ENCODE data around the gene HS6ST1.
"Not testable (repeated sequence)": the region's sequence is repeated elsewhere in the genome, so short reads cannot be mapped to it uniquely, and the experiment has no call there.

The HS6ST1 gene

GRCh38 chr2:128269990-128270671 lies 48.5 kb downstream of the HS6ST1 start:
- ATAC-seq (replicated peaks), result no peak
- peaks cover 13 to 15% of the 10 kb centered on the region in 2 donors for H3K4me1 Mint-ChIP-seq (ENCODE audit: low read depth in 2 of 2)
- peak overlapping the region in 1 of 2 donors; percentile 67 for H3K27ac Mint-ChIP-seq
- peaks cover 3% of the 10 kb centered on the region for H3K36me3 Mint-ChIP-seq (ENCODE audit: insufficient read depth)
- H3K27me3 Mint-ChIP-seq, result no peaks in the 10 kb centered on the region
- no peaks in the 10 kb centered on the region for H3K9me3 Mint-ChIP-seq
- H3K4me3 Mint-ChIP-seq, result no peak overlapping the region
- DNase-seq, result no peak

GRCh38 chr2:128269063-128269989 lies 49.3 kb downstream of the HS6ST1 start:
- Mint-ChIP-seq H3K4me3 (no peak overlapping the region), H3K27ac (no peak overlapping the region)
- no peak for ATAC-seq (replicated peaks)

DNA sequence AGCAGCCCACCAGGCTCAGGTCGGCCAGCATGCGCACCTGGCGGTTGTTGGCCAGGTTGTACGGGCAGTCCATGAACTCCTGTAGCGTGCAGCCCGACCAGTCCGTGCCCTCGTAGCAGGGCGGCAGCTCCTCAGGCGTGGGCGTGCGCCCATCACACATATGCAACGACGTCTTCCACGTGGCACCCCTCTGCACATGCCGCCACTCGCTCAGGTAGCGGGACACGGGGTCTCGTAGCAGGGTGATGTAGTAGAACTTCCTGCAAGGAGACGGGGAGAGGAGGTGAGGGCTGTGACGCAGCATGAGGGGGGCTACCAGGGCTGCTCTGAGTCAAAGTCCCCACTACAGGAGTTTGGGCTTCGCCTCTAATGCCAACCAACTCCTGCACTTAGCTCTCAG lies 50.1 kb downstream of the HS6ST1 start:
- H3K27me3 Mint-ChIP-seq; H3K9me3 Mint-ChIP-seq; H3K4me3 Mint-ChIP-seq; ATAC-seq (replicated peaks); H3K4me1 Mint-ChIP-seq (ENCODE audit: low read depth in 2 of 2); DNase-seq; H3K27ac Mint-ChIP-seq; H3K36me3 Mint-ChIP-seq (ENCODE audit: insufficient read depth): not testable (repeated sequence)

More at GRCh38 chr2:128269063-128269989, 49.3 kb downstream of the HS6ST1 start:
- peaks cover 3% of the 10 kb centered on the region for H3K36me3 Mint-ChIP-seq (ENCODE audit: insufficient read depth)
- no peaks in the 10 kb centered on the region for H3K27me3 Mint-ChIP-seq
- no peak for DNase-seq
- no peaks in the 10 kb centered on the region for H3K9me3 Mint-ChIP-seq
- H3K4me1 Mint-ChIP-seq (ENCODE audit: low read depth in 2 of 2), result peaks cover 12 to 13% of the 10 kb centered on the region in 2 donors

- not testable (repeated sequence) for ATAC-seq (replicated peaks); H3K36me3 Mint-ChIP-seq (ENCODE audit: insufficient read depth); H3K27me3 Mint-ChIP-seq; H3K9me3 Mint-ChIP-seq; H3K4me3 Mint-ChIP-seq; DNase-seq; H3K4me1 Mint-ChIP-seq (ENCODE audit: low read depth in 2 of 2); H3K27ac Mint-ChIP-seq
Observed at GRCh38 chr2:128268145-128268544, 50.5 kb downstream of the HS6ST1 start.

GRCh38 chr2:128267649-128268048 lies 51.0 kb downstream of the HS6ST1 start:
- not testable (repeated sequence) for DNase-seq; ATAC-seq (replicated peaks); H3K27ac Mint-ChIP-seq; H3K4me3 Mint-ChIP-seq; H3K9me3 Mint-ChIP-seq; H3K36me3 Mint-ChIP-seq (ENCODE audit: insufficient read depth); H3K4me1 Mint-ChIP-seq (ENCODE audit: low read depth in 2 of 2); H3K27me3 Mint-ChIP-seq

GRCh38 chr2:128267197-128267596 lies 51.5 kb downstream of the HS6ST1 start:
- H3K27me3 Mint-ChIP-seq; H3K36me3 Mint-ChIP-seq (ENCODE audit: insufficient read depth); H3K9me3 Mint-ChIP-seq; H3K27ac Mint-ChIP-seq; ATAC-seq (replicated peaks); H3K4me3 Mint-ChIP-seq; H3K4me1 Mint-ChIP-seq (ENCODE audit: low read depth in 2 of 2); DNase-seq: not testable (repeated sequence)

DNA sequence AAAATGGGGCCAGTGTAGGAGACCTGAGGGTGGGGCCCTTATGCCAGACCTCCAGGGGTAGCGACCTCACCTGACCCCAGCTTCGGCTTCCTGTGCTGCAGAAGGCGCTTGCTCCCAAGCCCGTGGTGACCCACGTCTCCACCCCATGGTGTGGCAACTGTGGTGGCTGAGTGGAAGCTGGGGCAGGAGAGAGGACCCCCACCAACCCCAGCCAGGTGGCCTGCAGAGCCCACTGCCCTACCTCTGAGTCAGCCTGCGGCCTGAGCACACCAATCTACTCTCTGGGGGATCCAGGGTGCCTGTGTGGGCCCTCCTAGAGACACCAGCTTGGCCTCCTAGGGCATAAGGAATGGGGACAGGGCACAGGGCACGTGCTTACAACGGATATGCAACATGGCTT lies 52.2 kb downstream of the HS6ST1 start:
- H3K4me1 Mint-ChIP-seq (ENCODE audit: low read depth in 2 of 2); H3K27me3 Mint-ChIP-seq; ATAC-seq (replicated peaks); H3K9me3 Mint-ChIP-seq; H3K27ac Mint-ChIP-seq; H3K36me3 Mint-ChIP-seq (ENCODE audit: insufficient read depth); H3K4me3 Mint-ChIP-seq; DNase-seq: not testable (repeated sequence)

DNA sequence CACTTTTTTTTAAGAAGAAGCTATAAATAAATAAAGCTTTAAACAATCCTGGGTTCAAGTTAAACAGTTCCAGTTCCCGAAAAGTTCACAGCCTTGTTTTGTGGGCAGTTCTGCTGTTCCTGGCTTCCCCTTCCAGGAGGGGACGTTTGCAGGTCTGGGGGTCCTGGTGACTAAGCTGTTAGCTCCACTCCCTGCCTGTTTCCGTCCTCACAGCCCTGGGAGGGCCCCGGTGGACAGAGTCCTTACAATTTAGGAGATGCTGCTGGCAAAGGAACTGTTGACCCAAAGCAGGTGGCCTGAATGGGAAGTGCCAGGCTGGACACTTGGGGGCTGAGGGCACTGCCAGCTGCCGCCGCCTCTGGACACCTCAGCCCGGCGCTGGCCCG lies 53.1 kb downstream of the HS6ST1 start:
- not testable (repeated sequence) for H3K9me3 Mint-ChIP-seq; H3K36me3 Mint-ChIP-seq (ENCODE audit: insufficient read depth); DNase-seq; H3K27me3 Mint-ChIP-seq; ATAC-seq (replicated peaks); H3K4me3 Mint-ChIP-seq; H3K4me1 Mint-ChIP-seq (ENCODE audit: low read depth in 2 of 2)
- H3K27ac Mint-ChIP-seq, result peak overlapping the region in 1 of 2 donors; percentile 35

- Mint-ChIP-seq H3K4me3 (no peak overlapping the region), H3K27me3 (no peaks in the 10 kb centered on the region), H3K9me3 (no peaks in the 10 kb centered on the region), H3K36me3 (ENCODE audit: insufficient read depth) (no peaks in the 10 kb centered on the region), H3K27ac (peak overlapping the region; percentile 4 to 35), H3K4me1 (ENCODE audit: low read depth in 2 of 2) (peaks cover 0 to 2% of the 10 kb centered on the region in 2 donors)
- ATAC-seq (replicated peaks) (no peak), DNase-seq (no peak)
Observed at GRCh38 chr2:128264881-128265607, 53.6 kb downstream of the HS6ST1 start.

DNA sequence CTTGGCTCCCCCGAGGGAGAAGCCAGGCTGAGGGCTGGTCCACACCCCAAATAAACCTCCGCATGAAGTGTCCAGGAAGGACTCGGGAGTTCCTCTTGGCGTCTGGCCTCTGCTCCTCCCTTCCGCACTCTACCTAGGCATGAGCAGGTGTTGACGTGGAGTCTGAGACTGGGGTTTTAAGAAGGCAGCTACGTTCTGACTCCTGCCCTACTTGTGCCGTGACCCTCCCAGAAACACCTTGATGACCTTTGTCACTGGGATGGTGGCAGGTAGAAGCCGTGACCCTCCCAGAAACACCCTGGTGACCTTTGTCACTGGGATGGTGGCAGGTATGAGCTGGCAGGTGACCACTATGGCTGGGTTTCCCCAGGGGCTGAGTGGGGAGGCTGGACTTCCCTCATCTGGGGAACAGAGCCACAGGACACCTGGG lies 54.8 kb downstream of the HS6ST1 start:
- ATAC-seq (replicated peaks) (no peak), DNase-seq (no peak)
- H3K4me3 Mint-ChIP-seq, result no peak overlapping the region
- H3K27ac Mint-ChIP-seq, result no peak overlapping the region
- no peaks in the 10 kb centered on the region for H3K27me3 Mint-ChIP-seq
- peaks cover 0 to 2% of the 10 kb centered on the region in 2 donors for H3K4me1 Mint-ChIP-seq (ENCODE audit: low read depth in 2 of 2)
- H3K9me3 Mint-ChIP-seq, result no peaks in the 10 kb centered on the region
- H3K36me3 Mint-ChIP-seq (ENCODE audit: insufficient read depth), result no peaks in the 10 kb centered on the region

DNA sequence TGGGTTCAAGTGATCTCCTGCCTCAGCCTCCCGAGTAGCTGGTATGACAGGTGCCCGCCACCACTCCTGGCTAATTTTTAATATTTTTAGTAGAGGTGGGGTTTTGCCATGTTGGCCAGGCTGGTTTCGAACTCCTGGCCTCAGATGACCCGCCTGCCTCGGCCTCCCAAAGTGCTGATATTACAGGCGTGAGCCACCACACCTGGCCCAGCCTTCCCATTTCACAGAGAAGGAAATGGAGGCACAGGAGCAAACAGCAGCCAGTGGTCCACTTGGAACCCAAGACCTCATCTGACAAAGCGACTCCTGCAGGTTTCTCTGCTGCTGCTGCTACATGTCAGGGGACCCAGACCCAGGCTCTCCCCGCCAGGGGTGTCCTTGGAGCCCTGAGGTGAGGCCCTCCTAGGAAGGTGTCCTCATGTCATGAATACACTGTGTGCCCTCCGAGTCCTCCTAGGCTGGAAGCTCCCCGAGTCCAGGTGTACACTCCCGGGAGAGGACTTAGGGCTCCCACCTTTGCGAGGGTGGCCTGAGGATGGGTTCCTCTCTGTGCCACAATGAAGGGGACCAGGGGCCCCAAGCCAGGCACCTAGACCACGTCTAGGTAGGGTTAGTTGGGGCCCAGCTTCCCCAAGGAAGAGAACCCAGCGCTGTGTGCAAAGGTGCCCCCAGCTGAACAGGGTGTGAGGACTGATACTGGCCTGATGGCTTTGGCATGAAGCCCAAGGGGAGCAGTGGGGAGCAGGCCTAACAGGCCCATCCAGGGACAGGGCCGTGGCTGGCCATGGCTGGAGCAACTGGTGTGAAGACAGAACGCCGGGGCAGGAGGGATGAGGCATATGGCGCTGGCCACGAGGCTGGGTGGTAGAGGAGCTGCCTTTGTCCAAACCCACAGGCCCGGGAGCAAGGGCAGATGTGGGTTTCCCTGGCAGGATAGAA lies 56.1 kb downstream of the HS6ST1 start:
- ATAC-seq (replicated peaks) (no peak), DNase-seq (no peak)
- Mint-ChIP-seq H3K36me3 (ENCODE audit: insufficient read depth) (no peaks in the 10 kb centered on the region), H3K27ac (peak overlapping the region in 1 of 2 donors; percentile 35), H3K27me3 (no peaks in the 10 kb centered on the region), H3K4me3 (no peak overlapping the region), H3K4me1 (ENCODE audit: low read depth in 2 of 2) (peaks cover 0 to 2% of the 10 kb centered on the region in 2 donors), H3K9me3 (no peaks in the 10 kb centered on the region)

GRCh38 chr2:128261245-128262128 lies 57.2 kb downstream of the HS6ST1 start:
- H3K9me3 Mint-ChIP-seq, result no peaks in the 10 kb centered on the region
- H3K4me3 Mint-ChIP-seq, result no peak overlapping the region
- H3K36me3 Mint-ChIP-seq (ENCODE audit: insufficient read depth), result no peaks in the 10 kb centered on the region
- H3K27me3 Mint-ChIP-seq, result no peaks in the 10 kb centered on the region
- DNase-seq (no peak), ATAC-seq (replicated peaks) (no peak)
- H3K27ac Mint-ChIP-seq, result no peak overlapping the region
- peaks cover 0 to 2% of the 10 kb centered on the region in 2 donors for H3K4me1 Mint-ChIP-seq (ENCODE audit: low read depth in 2 of 2)
